PC-3 (cell line): Measurements from ENCODE around the gene GHRH. TPM values are rescaled to one million over a fixed set of nuclear protein-coding genes. Genes with fewer than 3 reads are reported as not detected.

ENCODE experiments used
- ATAC-seq: fragments of 200-7000 bp; cut with Tn5 transposase; 2 replicates; pipeline ENCODE4 v1.9.1; 2020; ENCODE audit warnings: mild to moderate bottlenecking, moderate library complexity
- BruUV-seq: library from RNA; stranded (reverse); fragments of 400-500 nt; replicated peaks from 2 replicates; lab custom pipeline; 2021; lab: Mats Ljungman, UMichigan
- CTCF ChIA-PET: fragments of 300-600 bp; sonication (Branson Sonifier 250); formaldehyde crosslinking; loops from one replicate; lab custom pipeline; 2022; ENCODE audit warnings: antibody characterized with exemption; lab: Charles Lee
- POLR2A ChIA-PET: fragments of 300-600 bp; sonication (Branson Sonifier 250); formaldehyde crosslinking; loops from one replicate; lab custom pipeline; 2022; ENCODE audit warnings: antibody characterized with exemption; ENCODE audit not compliant: unreplicated experiment; lab: Charles Lee
- DNase-seq: peaks from one replicate; pipeline ENCODE4 v3.0.0-alpha.2; 2015
- H2AFZ ChIP-seq: fragments of 300-600 bp; sonication (generic); 2 replicates; pipeline ENCODE4 v1.6.0; 2016; ENCODE audit warnings: antibody characterized with exemption, low read length
- H3F3A ChIP-seq: fragments of 300-600 bp; sonication (generic); one replicate; pipeline ENCODE4 v1.6.0; 2017; ENCODE audit warnings: antibody characterized with exemption, low read length, control low read depth, mild to moderate bottlenecking; ENCODE audit not compliant: unreplicated experiment
- H3K27ac ChIP-seq: fragments of 300-600 bp; sonication (generic); 2 replicates; pipeline ENCODE4 v1.5.1; 2016; ENCODE audit warnings: mild to moderate bottlenecking, low read length
- H3K27me3 ChIP-seq: fragments of 300-600 bp; sonication (generic); 2 replicates; pipeline ENCODE4 v1.6.1; 2016; ENCODE audit warnings: low read length, mixed read lengths
- H3K36me3 ChIP-seq: fragments of 300-600 bp; sonication (generic); 2 replicates; pipeline ENCODE4 v1.6.1; 2016; ENCODE audit warnings: low read depth, mixed run types, low read length, mixed read lengths
- H3K4me1 ChIP-seq: fragments of 300-600 bp; sonication (generic); 2 replicates; pipeline ENCODE4 v1.5.1; 2016; ENCODE audit warnings: low read length; ENCODE audit not compliant: insufficient read depth
- H3K4me2 ChIP-seq: fragments of 300-600 bp; sonication (generic); 2 replicates; pipeline ENCODE4 v1.6.0; 2016; ENCODE audit warnings: low read length
- H3K4me3 ChIP-seq: fragments of 300-600 bp; sonication (generic); 2 replicates; pipeline ENCODE4 v1.5.1; 2016; ENCODE audit warnings: mild to moderate bottlenecking, low read length, mixed read lengths
- H3K79me2 ChIP-seq: fragments of 300-600 bp; sonication (generic); 2 replicates; pipeline ENCODE4 v1.6.1; 2017; ENCODE audit warnings: low read length, mixed read lengths
- H3K9ac ChIP-seq: fragments of 300-600 bp; sonication (generic); 2 replicates; pipeline ENCODE4 v1.6.0; 2016; ENCODE audit warnings: mild to moderate bottlenecking, low read length
- H3K9me2 ChIP-seq: fragments of 300-600 bp; sonication (generic); replicated peaks from 2 replicates; pipeline ENCODE4 v1.6.1; 2016; ENCODE audit warnings: mixed run types, low read length, mixed read lengths
- H3K9me3 ChIP-seq: fragments of 300-600 bp; sonication (generic); 2 replicates; pipeline ENCODE4 v1.6.1; 2016; ENCODE audit warnings: low read length, mixed read lengths
- H4K20me1 ChIP-seq: fragments of 300-600 bp; sonication (generic); 2 replicates; pipeline ENCODE4 v1.6.1; 2016; ENCODE audit warnings: low read length, mixed read lengths
- EZH2 ChIP-seq: fragments of 300-600 bp; sonication (generic); IDR thresholded peaks from one replicate; pipeline ENCODE4 v1.6.1; 2017; ENCODE audit warnings: antibody characterized with exemption, mild to moderate bottlenecking, low read length; ENCODE audit not compliant: unreplicated experiment
- EZH2phosphoT487 ChIP-seq: fragments of 300-600 bp; sonication (generic); IDR thresholded peaks from 2 replicates; pipeline ENCODE4 v1.6.1; 2018; ENCODE audit warnings: mild to moderate bottlenecking, antibody characterized with exemption, low read length, borderline replicate concordance
- intact Hi-C: fragments of 100-400 bp; cut with micrococcal nuclease; formaldehyde crosslinking; loops from 2 replicates; pipeline ENCODE4 v1.9.0; 2023
- total RNA-seq: library from RNA; depleted of rRNA; stranded (reverse); fragments of >200 nt; gene quantifications from 2 replicates; pipeline ENCODE4 v1.2.3, GENCODE V29; 2014
- TF ChIP-seq, protein P1 (sequence below): fragments of 300-600 bp; sonication (generic); conservative IDR thresholded peaks from 2 replicates; pipeline ENCODE4 v1.5.1; 2017; ENCODE audit warnings: antibody characterized with exemption, low read depth, mild to moderate bottlenecking, low read length

GHRH gene
- total RNA-seq, 1 experiment from 2014 or later: not detected

DNA sequence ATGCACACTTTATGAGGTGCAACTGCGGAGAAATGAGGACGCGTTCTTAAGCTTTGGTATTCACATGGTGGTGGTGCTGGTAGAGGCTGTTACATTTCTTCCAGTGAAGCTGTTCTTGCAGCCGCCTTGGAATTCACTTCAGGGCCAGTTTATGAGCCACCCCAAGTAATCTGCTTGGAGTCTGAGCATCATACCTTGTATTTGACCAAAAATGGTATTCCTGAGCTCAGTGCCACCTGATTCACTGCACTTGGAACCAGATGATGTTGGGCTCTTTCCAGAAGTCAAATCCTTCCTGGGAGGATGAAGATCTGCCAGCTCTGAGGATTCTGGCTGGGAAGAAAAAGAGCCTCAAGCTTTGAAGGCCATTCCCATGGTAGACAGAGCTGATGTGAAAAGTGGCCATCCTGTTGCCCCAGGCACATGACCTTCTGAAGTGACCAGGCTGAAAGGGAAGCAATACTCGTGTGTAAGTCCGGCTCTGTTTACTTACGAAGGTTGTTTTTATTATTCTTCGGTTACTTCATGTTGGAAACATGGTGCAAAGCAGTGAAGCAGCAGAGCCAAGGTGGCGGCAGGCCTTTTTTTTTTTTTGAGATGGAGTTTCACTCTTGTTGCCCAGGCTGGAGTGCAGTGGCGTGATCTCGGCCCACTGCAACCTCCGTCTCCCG, 35.6 kb upstream of the GHRH start:
- H3K4me2 ChIP-seq: peak overlapping the region; percentile 12
- no peaks in the 10 kb centered on the region for H3K9me2 ChIP-seq
- ChIA-PET CTCF (no interaction called here), POLR2A (interaction anchor here (0.6 kb wide), 1 partner anchor 245 kb away, joined by 3 read pairs; no protein-coding TSS in a partner anchor)
- peaks cover 19% of the 10 kb centered on the region for H3F3A ChIP-seq
- H3K27me3 ChIP-seq: no peaks in the 10 kb centered on the region
- BruUV-seq: no TSS peak
- H3K4me3 ChIP-seq: no peak overlapping the region
- DNase-seq: peak; percentile 71
- peak; percentile 8; the same call in 1 of the 2 replicates for ATAC-seq
- peaks cover 48% of the 10 kb centered on the region for H3K4me1 ChIP-seq
- TF ChIP-seq, protein P1, sequence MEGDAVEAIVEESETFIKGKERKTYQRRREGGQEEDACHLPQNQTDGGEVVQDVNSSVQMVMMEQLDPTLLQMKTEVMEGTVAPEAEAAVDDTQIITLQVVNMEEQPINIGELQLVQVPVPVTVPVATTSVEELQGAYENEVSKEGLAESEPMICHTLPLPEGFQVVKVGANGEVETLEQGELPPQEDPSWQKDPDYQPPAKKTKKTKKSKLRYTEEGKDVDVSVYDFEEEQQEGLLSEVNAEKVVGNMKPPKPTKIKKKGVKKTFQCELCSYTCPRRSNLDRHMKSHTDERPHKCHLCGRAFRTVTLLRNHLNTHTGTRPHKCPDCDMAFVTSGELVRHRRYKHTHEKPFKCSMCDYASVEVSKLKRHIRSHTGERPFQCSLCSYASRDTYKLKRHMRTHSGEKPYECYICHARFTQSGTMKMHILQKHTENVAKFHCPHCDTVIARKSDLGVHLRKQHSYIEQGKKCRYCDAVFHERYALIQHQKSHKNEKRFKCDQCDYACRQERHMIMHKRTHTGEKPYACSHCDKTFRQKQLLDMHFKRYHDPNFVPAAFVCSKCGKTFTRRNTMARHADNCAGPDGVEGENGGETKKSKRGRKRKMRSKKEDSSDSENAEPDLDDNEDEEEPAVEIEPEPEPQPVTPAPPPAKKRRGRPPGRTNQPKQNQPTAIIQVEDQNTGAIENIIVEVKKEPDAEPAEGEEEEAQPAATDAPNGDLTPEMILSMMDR: no peak
- TF ChIP-seq EZH2 (no peak), EZH2phosphoT487 (no peak)
- H3K9ac ChIP-seq: no peak overlapping the region
- peaks cover 73% of the 10 kb centered on the region for H3K79me2 ChIP-seq
- peak overlapping the region; percentile 84 for H3K27ac ChIP-seq
- H3K36me3 ChIP-seq: peaks cover 30% of the 10 kb centered on the region; the same call in 1 of the 2 replicates
- no peaks in the 10 kb centered on the region for H3K9me3 ChIP-seq
- intact Hi-C loops: loop anchor here (5.0 kb wide), 1 partner anchor 50 kb away; the partner anchor contains the start of gene SRC
- no peaks in the 10 kb centered on the region for H4K20me1 ChIP-seq
- no peak overlapping the region for H2AFZ ChIP-seq

DNA sequence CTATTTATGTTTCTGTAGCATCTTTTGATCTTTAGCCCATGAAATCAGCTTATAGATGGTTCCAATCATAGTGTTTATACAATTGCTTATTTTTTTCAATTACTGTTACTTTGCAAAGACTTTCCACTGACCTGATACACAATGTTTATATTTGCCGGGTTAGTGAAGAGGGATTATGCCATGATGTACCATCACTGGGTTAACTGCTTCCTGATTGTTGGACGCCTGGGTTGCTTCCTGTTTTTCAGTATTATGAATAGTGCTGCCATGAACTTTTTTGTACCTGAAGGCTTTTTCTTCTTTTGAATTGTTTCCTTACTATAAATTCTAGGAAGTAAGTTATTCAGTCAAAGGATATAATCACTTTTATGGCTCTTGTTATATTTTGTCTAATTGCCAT, 34.8 kb upstream of the GHRH start:
- no peak for TF ChIP-seq EZH2phosphoT487
- TF ChIP-seq, protein P1: no peak
- H3K4me1 ChIP-seq: peaks cover 49% of the 10 kb centered on the region
- no peak overlapping the region for H2AFZ ChIP-seq
- peak overlapping the region; percentile 76 for H3K4me2 ChIP-seq
- no peak overlapping the region for H3K9ac ChIP-seq
- no TSS peak for BruUV-seq
- ChIA-PET CTCF (no interaction called here), POLR2A (interaction anchor here (0.6 kb wide), 1 partner anchor 246 kb away, joined by 3 read pairs; no protein-coding TSS in a partner anchor)
- no peaks in the 10 kb centered on the region for H3K27me3 ChIP-seq
- no peaks in the 10 kb centered on the region for H3K9me2 ChIP-seq
- H3K27ac ChIP-seq: peak overlapping the region; percentile 84; the same call in 1 of the 2 replicates
- no peaks in the 10 kb centered on the region for H4K20me1 ChIP-seq
- ATAC-seq (no peak), DNase-seq (no peak)
- peaks cover 19% of the 10 kb centered on the region for H3F3A ChIP-seq
- H3K79me2 ChIP-seq: peaks cover 81% of the 10 kb centered on the region
- intact Hi-C loops: loop anchor here (5.0 kb wide), 1 partner anchor 51 kb away; the partner anchor contains the start of gene SRC
- H3K4me3 ChIP-seq: no peak overlapping the region
- peaks cover 26% of the 10 kb centered on the region; the same call in 1 of the 2 replicates for H3K36me3 ChIP-seq
- H3K9me3 ChIP-seq: no peaks in the 10 kb centered on the region
